K562 (cell line): Measurements from ENCODE around the gene TAS2R38. TPM values are rescaled to one million over a fixed set of nuclear protein-coding genes. Genes with fewer than 3 reads are reported as not detected.

Experiments used
- ATAC-seq: fragments of 200-7000 bp; cut with Tn5 transposase; 3 replicates; pipeline ENCODE4 v1.9.1; 2020; ENCODE audit warnings: moderate library complexity
- BruUV-seq: library from RNA; stranded (reverse); fragments of 400-500 nt; replicated peaks from 2 replicates; lab custom pipeline; 2021; lab: Mats Ljungman, UMichigan
- CTCF ChIA-PET: fragments of 300-600 bp; formaldehyde crosslinking; extraction: SDS; loops from one replicate; lab custom pipeline; 2021; ENCODE audit warnings: low intra/inter-chr PET ratio; lab: Yijun Ruan, JAX
- POLR2A ChIA-PET: fragments of 300-600, 350-650 bp; sonication (Branson Sonifier 250); formaldehyde crosslinking; extraction: SDS; loops from one replicate; lab custom pipeline; 2021; ENCODE audit warnings: antibody characterized with exemption, inconsistent platforms; lab: Yijun Ruan, JAX
- DNase-seq, 4 experiments: peaks; one replicate each; pipeline versions ENCODE4 v3.0.0 to v3.0.0-alpha.2; 2011 to 2018; ENCODE audit warnings: low spot score in 3 of 4, mixed read lengths in 3 of 4; ENCODE audit errors: extremely low read depth in 1 of 4
- FAIRE-seq: peaks from 2 replicates; lab custom pipeline; 2011; peaks lifted over from hg19 to GRCh38; lab: Jason Lieb, UNC
- H2AFZ ChIP-seq: 2 replicates; pipeline ENCODE4 v1.6.0; 2011; ENCODE audit warnings: low read depth, low read length, control low read depth, inconsistent platforms
- H3K27ac ChIP-seq: fragments of 200-600 bp; 3 replicates; pipeline ENCODE4 v1.8.0; 2011; ENCODE audit warnings: low read depth, mild to moderate bottlenecking, control low read depth, inconsistent platforms, low read length, moderate library complexity, mixed read lengths; ENCODE audit errors: extremely low read depth
- H3K27me3 ChIP-seq, 2 experiments: fragments of 300-600 bp in 1 of 2; 2 replicates in 1 of 2; 3 replicates in 1 of 2; pipeline versions ENCODE4 v1.6.0 to v1.8.0; 2011; ENCODE audit warnings: inconsistent platforms in 2 of 2, low read length in 2 of 2, mild to moderate bottlenecking in 1 of 2, mixed read lengths in 1 of 2, moderate library complexity in 1 of 2; ENCODE audit not compliant: control insufficient read depth in 2 of 2, insufficient read depth in 2 of 2
- H3K36me3 ChIP-seq: fragments of 300-600 bp; 3 replicates; pipeline ENCODE4 v1.8.0; 2011; ENCODE audit warnings: mild to moderate bottlenecking, low read length, inconsistent platforms; ENCODE audit not compliant: control insufficient read depth, insufficient read depth
- H3K4me1 ChIP-seq, 2 experiments: fragments of 200-600 bp in 1 of 2; replicated peaks in 1 of 2; 2 replicates in 1 of 2; 3 replicates in 1 of 2; pipeline versions ENCODE4 v1.5.1 to v1.8.0; 2011; ENCODE audit warnings: inconsistent platforms in 2 of 2, low read length in 2 of 2, mild to moderate bottlenecking in 1 of 2, mixed read lengths in 1 of 2, moderate library complexity in 1 of 2; ENCODE audit not compliant: control insufficient read depth in 2 of 2, insufficient read depth in 2 of 2
- H3K4me2 ChIP-seq: 2 replicates; pipeline ENCODE4 v1.6.1; 2011; ENCODE audit warnings: low read length, control low read depth, inconsistent platforms, mixed read lengths; ENCODE audit not compliant: insufficient read depth
- H3K4me3 ChIP-seq: fragments of 200-600 bp; sonication (generic), shearing (Covaris generic); 2 replicates; pipeline ENCODE4 v1.5.1; 2016; ENCODE audit warnings: control low read depth, inconsistent platforms
- H3K79me2 ChIP-seq: fragments of 200-600 bp; 3 replicates; pipeline ENCODE4 v1.8.0; 2011; ENCODE audit warnings: low read length, inconsistent platforms; ENCODE audit not compliant: control insufficient read depth, insufficient read depth
- H3K9ac ChIP-seq, 2 experiments: 2 replicates each; pipeline versions ENCODE4 v1.6.0 to v1.6.1; 2011; ENCODE audit warnings: low read depth in 2 of 2, low read length in 2 of 2, control low read depth in 1 of 2, inconsistent platforms in 1 of 2, mild to moderate bottlenecking in 1 of 2, mixed read lengths in 1 of 2; ENCODE audit not compliant: insufficient read depth in 1 of 2
- H3K9me1 ChIP-seq: one replicate; pipeline ENCODE4 v1.6.0; 2011; ENCODE audit warnings: inconsistent platforms, mild to moderate bottlenecking, low read length, moderate library complexity; ENCODE audit not compliant: control insufficient read depth, insufficient read depth
- H3K9me3 ChIP-seq: replicated peaks from 2 replicates; pipeline ENCODE4 v1.5.1; 2011; ENCODE audit warnings: low read depth, low read length, inconsistent platforms; ENCODE audit not compliant: control insufficient read depth, insufficient read depth
- H4K20me1 ChIP-seq: replicated peaks from 2 replicates; pipeline ENCODE4 v1.6.1; 2011; ENCODE audit warnings: low read length, inconsistent platforms, mixed read lengths; ENCODE audit not compliant: control insufficient read depth, insufficient read depth
- CREBBP ChIP-seq: IDR thresholded peaks from one replicate; pipeline ENCODE4 v1.6.1; 2012; ENCODE audit warnings: low read depth, mild to moderate bottlenecking, control low read depth, inconsistent platforms, low read length
- DDX20 ChIP-seq: fragments of 450-650 bp; IDR thresholded peaks from 2 replicates; pipeline ENCODE4 v1.6.1; 2016; ENCODE audit warnings: missing genetic modification characterization, low read depth, mild to moderate bottlenecking, missing compliant biosample characterization, moderate library complexity
- KDM1A ChIP-seq, 2 experiments: fragments of 450-650 bp; IDR thresholded peaks; 2 replicates each; pipeline ENCODE4 v1.6.1; 2016; ENCODE audit warnings: mild to moderate bottlenecking in 2 of 2
- MECOM ChIP-seq: fragments of 250-450 bp; sonication (Bioruptor Pico); IDR thresholded peaks from 2 replicates; pipeline ENCODE4 v1.8.0; 2022; ENCODE audit warnings: inconsistent platforms
- PBX2 ChIP-seq, 2 experiments: IDR thresholded peaks in 1 of 2; conservative IDR thresholded peaks in 1 of 2; 2 replicates each; pipeline ENCODE4 v1.6.1; 2016; ENCODE audit warnings: low read depth in 2 of 2, mild to moderate bottlenecking in 1 of 2, missing compliant biosample characterization in 1 of 2, missing genetic modification characterization in 1 of 2, moderate library complexity in 1 of 2
- POLR3A ChIP-seq: IDR thresholded peaks from 2 replicates; pipeline ENCODE4 v1.6.1; 2011; ENCODE audit warnings: borderline replicate concordance, mild to moderate bottlenecking, moderate library complexity; ENCODE audit not compliant: insufficient read length, insufficient read depth; ENCODE audit errors: extremely low read depth
- RBM22 ChIP-seq: fragments of 200-400 bp; formaldehyde crosslinking; IDR thresholded peaks from 2 replicates; pipeline ENCODE4 v1.6.1; 2018; ENCODE audit warnings: low read length, low read depth; ENCODE audit not compliant: poor library complexity, severe bottlenecking
- SRSF7 ChIP-seq: fragments of 200-400 bp; formaldehyde crosslinking; optimal IDR thresholded peaks from 2 replicates; pipeline ENCODE3; 2017; ENCODE audit warnings: mild to moderate bottlenecking, low read depth, low read length
- TCF7 ChIP-seq: sonication (generic); IDR thresholded peaks from 2 replicates; pipeline ENCODE4 v1.6.1; 2016; ENCODE audit warnings: antibody characterized with exemption, borderline replicate concordance
- XRCC5 ChIP-seq: fragments of 200-400 bp; formaldehyde crosslinking; IDR thresholded peaks from 2 replicates; pipeline ENCODE4 v1.6.1; 2017; ENCODE audit warnings: low read depth, mild to moderate bottlenecking, low read length
- ZNF232 ChIP-seq: sonication (generic); formaldehyde crosslinking; IDR thresholded peaks from 2 replicates; pipeline ENCODE4 v1.8.0; 2022; ENCODE audit warnings: mild to moderate bottlenecking, missing genetic modification reagents
- ZZZ3 ChIP-seq: fragments of 450-650 bp; IDR thresholded peaks from 2 replicates; pipeline ENCODE4 v1.6.1; 2016; ENCODE audit warnings: antibody characterized with exemption, mild to moderate bottlenecking, moderate library complexity
- WGBS: fragments of 100-300 bp; shearing (Covaris generic); methylation state at CpG from one replicate; pipeline ENCODE4 v1.1.6; 2016; ENCODE audit warnings: low coverage, mixed read lengths; ENCODE audit not compliant: insufficient coverage; ENCODE audit errors: missing lambda C conversion rate; 5-methylcytosine and 5-hydroxymethylcytosine counted together
- in situ Hi-C: fragments of 300-500 bp; cut with MboI; formaldehyde crosslinking; loops from 4 replicates; pipeline ENCODE4 v1.15.0; 2018; ENCODE audit warnings: inconsistent platforms, mixed read lengths
- intact Hi-C: fragments of 100-400 bp; cut with micrococcal nuclease; formaldehyde crosslinking; loops from 2 replicates; pipeline ENCODE4 v1.14.2; 2022
- polyA plus RNA-seq, 8 experiments: library from polyadenylated mRNA; depleted of rRNA in 4 of 8; stranded (reverse) in 5 of 8; unstranded in 3 of 8; fragments of >200 nt; fragmentation: Nextera tagmentation in 2 of 8; fragmentation: Illumina TruSeq in 1 of 8; extraction: Ambion mirVana in 2 of 8; extraction: Trizol in 1 of 8; gene quantifications; 2 replicates each; pipeline versions ENCODE4 v1.2.1 to v1.2.3, GENCODE V29; 2011 to 2014; ENCODE audit warnings: inconsistent platforms in 1 of 8, missing spikeins in 1 of 8
- total RNA-seq, 7 experiments: library from RNA; depleted of rRNA in 6 of 7; stranded (reverse); fragments of >200 nt in 6 of 7; fragmentation: Illumina TruSeq in 2 of 7; extraction: Trizol in 2 of 7; gene quantifications; 2 replicates each; pipeline versions ENCODE4 v1.2.1 to v1.2.3, GENCODE V29; 2011 to 2021; ENCODE audit warnings: low replicate concordance in 1 of 7

The TAS2R38 gene
- total and polyA plus RNA-seq, 9 of the 15 experiments (the other 6 are each of a cell fraction or from before 2014, with no cell fraction given): not detected

- no peak overlapping the region for H3K4me3 ChIP-seq
- H3K4me2 ChIP-seq: no peak overlapping the region
- DNase-seq (no peak), ATAC-seq (no peak), FAIRE-seq (no peak)
- H3K9ac ChIP-seq: no peak overlapping the region
- in situ Hi-C loops (no loop called here), intact Hi-C loops (no loop called here)
- no peak overlapping the region for H3K27ac ChIP-seq
- H3K79me2 ChIP-seq: no peaks in the 10 kb centered on the region
- TF ChIP-seq RBM22: no peak
- TF ChIP-seq ZNF232: no peak
- TF ChIP-seq MECOM: no peak
- TF ChIP-seq KDM1A (IDR thresholded peaks at IDR 0.05): no peak
- no peak for TF ChIP-seq SRSF7
- H3K9me3 ChIP-seq: no peaks in the 10 kb centered on the region
- H3K4me1 ChIP-seq: no peaks in the 10 kb centered on the region
- CTCF ChIA-PET: no interaction called here
- H3K27me3 ChIP-seq: no peaks in the 10 kb centered on the region
- POLR2A ChIA-PET: no interaction called here
- H3K9me1 ChIP-seq: no peaks in the 10 kb centered on the region
- WGBS: 0% methylated on average over 5 of the region's 5 CpGs
- H4K20me1 ChIP-seq: no peaks in the 10 kb centered on the region
- no TSS peak for BruUV-seq
- no peaks in the 10 kb centered on the region for H3K36me3 ChIP-seq
- H2AFZ ChIP-seq: no peak overlapping the region
These were observed 43.4 kb downstream of the TAS2R38 start for GRCh38 chr7:141930211-141930610.

GRCh38 chr7:141928845-141929195, 44.8 kb downstream of the TAS2R38 start:
- DNase-seq: no peak
- no peak for FAIRE-seq
- TF ChIP-seq TCF7 (no peak), CREBBP (no peak), POLR3A (no peak), PBX2 (CRISPR knock-in tag; IDR thresholded peaks at IDR 0.05; ENCODE audit: low read depth) (no peak), PBX2 (tag; conservative IDR thresholded peaks at IDR 0.05; ENCODE audit: low read depth) (no peak), XRCC5 (no peak), ZZZ3 (no peak), DDX20 (tag) (no peak)
- Histone ChIP-seq H3K9ac (no peak overlapping the region), H3K36me3 (no peaks in the 10 kb centered on the region), H3K27ac (no peak overlapping the region), H3K4me3 (no peak overlapping the region), H3K4me1 (no peaks in the 10 kb centered on the region), H3K4me2 (no peak overlapping the region), H3K9me1 (no peaks in the 10 kb centered on the region), H4K20me1 (no peaks in the 10 kb centered on the region), H3K79me2 (no peaks in the 10 kb centered on the region), H3K27me3 (no peaks in the 10 kb centered on the region), H2AFZ (no peak overlapping the region), H3K9me3 (no peaks in the 10 kb centered on the region)
- in situ Hi-C loops (no loop called here), intact Hi-C loops (no loop called here)
- ChIA-PET CTCF (no interaction called here), POLR2A (no interaction called here)
- BruUV-seq: no TSS peak
- no peak for ATAC-seq
- 0% methylated on average over 3 of the region's 3 CpGs for WGBS
